GM12865 (cell line): ENCODE measurements around the gene MKNK1.

Source experiments
- DNase-seq: peaks from one replicate; pipeline ENCODE4 v3.0.0; 2010; ENCODE audit warnings: low read depth
- H3K4me3 ChIP-seq: 2 replicates; pipeline ENCODE4 v1.5.1; 2011; ENCODE audit warnings: mild to moderate bottlenecking, low read depth, low read length, control low read depth
- TF ChIP-seq, protein P1 (sequence below): IDR thresholded peaks from 2 replicates; pipeline ENCODE4 v1.5.1; 2011; ENCODE audit warnings: low read length, control low read depth, low read depth, inconsistent platforms; ENCODE audit not compliant: insufficient read depth; ENCODE audit errors: missing control alignments

Gene MKNK1

GRCh38 chr1:46522969-46523320 lies 81.1 kb downstream of the MKNK1 start:
- DNase-seq = no peak
- no peak overlapping the region for H3K4me3 ChIP-seq
- TF ChIP-seq, protein P1, sequence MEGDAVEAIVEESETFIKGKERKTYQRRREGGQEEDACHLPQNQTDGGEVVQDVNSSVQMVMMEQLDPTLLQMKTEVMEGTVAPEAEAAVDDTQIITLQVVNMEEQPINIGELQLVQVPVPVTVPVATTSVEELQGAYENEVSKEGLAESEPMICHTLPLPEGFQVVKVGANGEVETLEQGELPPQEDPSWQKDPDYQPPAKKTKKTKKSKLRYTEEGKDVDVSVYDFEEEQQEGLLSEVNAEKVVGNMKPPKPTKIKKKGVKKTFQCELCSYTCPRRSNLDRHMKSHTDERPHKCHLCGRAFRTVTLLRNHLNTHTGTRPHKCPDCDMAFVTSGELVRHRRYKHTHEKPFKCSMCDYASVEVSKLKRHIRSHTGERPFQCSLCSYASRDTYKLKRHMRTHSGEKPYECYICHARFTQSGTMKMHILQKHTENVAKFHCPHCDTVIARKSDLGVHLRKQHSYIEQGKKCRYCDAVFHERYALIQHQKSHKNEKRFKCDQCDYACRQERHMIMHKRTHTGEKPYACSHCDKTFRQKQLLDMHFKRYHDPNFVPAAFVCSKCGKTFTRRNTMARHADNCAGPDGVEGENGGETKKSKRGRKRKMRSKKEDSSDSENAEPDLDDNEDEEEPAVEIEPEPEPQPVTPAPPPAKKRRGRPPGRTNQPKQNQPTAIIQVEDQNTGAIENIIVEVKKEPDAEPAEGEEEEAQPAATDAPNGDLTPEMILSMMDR = no peak

- TF ChIP-seq, protein P1 = no peak
- peak; percentile 47 for DNase-seq
- H3K4me3 ChIP-seq = no peak overlapping the region
These were observed 81.7 kb downstream of the MKNK1 start for GRCh38 chr1:46522184-46522968.

DNA sequence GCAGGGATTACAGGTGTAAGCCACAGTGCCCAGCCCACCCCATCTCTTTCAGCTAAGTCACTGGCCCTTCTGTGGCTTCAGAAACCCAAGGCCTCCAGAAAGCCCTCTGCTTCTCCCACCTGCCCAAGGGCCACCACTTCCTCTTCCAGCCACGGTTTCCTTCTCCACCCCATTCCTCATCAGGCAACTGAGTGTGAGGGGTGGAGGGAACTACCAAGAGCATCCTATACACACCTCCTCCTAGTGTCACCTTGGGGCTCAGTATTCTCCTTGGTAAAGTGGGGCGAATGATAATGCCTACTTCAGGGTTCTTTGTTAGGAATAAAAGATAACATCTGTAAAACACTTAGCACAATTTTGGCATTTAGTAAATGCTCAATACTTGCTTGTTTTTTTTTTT lies 82.7 kb downstream of the MKNK1 start:
- TF ChIP-seq, protein P1 = no peak
- no peak for DNase-seq
- H3K4me3 ChIP-seq = no peak overlapping the region

GRCh38 chr1:46520063-46520911 lies 83.8 kb downstream of the MKNK1 start:
- no peak overlapping the region for H3K4me3 ChIP-seq
- TF ChIP-seq, protein P1 = no peak
- no peak for DNase-seq

DNA sequence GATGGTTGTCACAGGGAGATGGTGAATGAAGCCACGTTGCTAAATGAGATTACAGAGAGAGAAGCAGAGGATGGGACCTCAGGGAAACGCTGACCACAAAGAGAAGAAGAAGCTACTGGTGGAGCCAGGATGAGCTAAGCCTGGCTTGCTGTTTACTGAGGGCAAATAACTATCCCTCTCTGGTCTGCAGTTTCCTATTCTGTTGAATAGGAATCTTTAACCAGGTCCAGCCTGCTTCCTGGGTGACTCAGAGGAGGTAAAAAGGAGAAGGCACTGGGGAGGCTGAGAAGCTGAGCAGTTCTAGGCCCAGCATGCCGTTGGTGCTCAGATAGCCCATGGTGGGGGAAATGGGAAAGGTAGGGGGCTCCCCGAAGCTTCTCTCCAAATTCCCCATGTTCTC lies 84.9 kb downstream of the MKNK1 start:
- DNase-seq = no peak
- TF ChIP-seq, protein P1 = no peak
- no peak overlapping the region for H3K4me3 ChIP-seq

- TF ChIP-seq, protein P1 = no peak
- no peak overlapping the region for H3K4me3 ChIP-seq
- DNase-seq = no peak
These were observed 86.1 kb downstream of the MKNK1 start for GRCh38 chr1:46517932-46518498.
